Smooth muscle cell (in vitro differentiated cells): Measurements from ENCODE around the gene TP53BP1. TPM values are rescaled to one million over a fixed set of nuclear protein-coding genes. Genes with fewer than 3 reads are reported as not detected.
A peak's percentile ranks its signal among the peaks of the same experiment; 100 is the strongest.

Experiments used
- DNase-seq: peaks from one replicate; lab custom pipeline; 2025; ENCODE audit not compliant: unreplicated experiment; lab: John Stamatoyannopoulos, UW
- H2AFZ ChIP-seq: fragments of 200-600 bp; sonication (generic); 2 replicates; pipeline ENCODE4 v1.6.0; 2016; ENCODE audit warnings: antibody characterized with exemption, low read depth, mild to moderate bottlenecking
- H3F3A ChIP-seq: fragments of 200-600 bp; sonication (generic); 2 replicates; pipeline ENCODE4 v1.6.0; 2017; ENCODE audit warnings: antibody characterized with exemption, low read depth
- H3K27ac ChIP-seq: fragments of 200-600 bp; sonication (generic); 2 replicates; pipeline ENCODE4 v1.5.1; 2016; ENCODE audit warnings: low read depth, mild to moderate bottlenecking
- H3K27me3 ChIP-seq: fragments of 200-600 bp; sonication (generic); 2 replicates; pipeline ENCODE4 v1.6.1; 2016; ENCODE audit warnings: low read depth, mild to moderate bottlenecking
- H3K36me3 ChIP-seq: fragments of 200-600 bp; sonication (generic); 2 replicates; pipeline ENCODE4 v1.5.1; 2016; ENCODE audit warnings: low read depth
- H3K4me1 ChIP-seq: fragments of 200-600 bp; sonication (generic); 2 replicates; pipeline ENCODE4 v1.5.1; 2016; ENCODE audit warnings: low read depth
- H3K4me2 ChIP-seq: fragments of 200-600 bp; sonication (generic); 2 replicates; pipeline ENCODE4 v1.6.0; 2016; ENCODE audit warnings: mild to moderate bottlenecking
- H3K4me3 ChIP-seq: fragments of 200-600 bp; sonication (generic); 2 replicates; pipeline ENCODE4 v1.5.1; 2016; ENCODE audit warnings: mild to moderate bottlenecking
- H3K79me2 ChIP-seq: fragments of 200-600 bp; sonication (generic); 2 replicates; pipeline ENCODE4 v1.6.0; 2016; ENCODE audit warnings: low read depth, mild to moderate bottlenecking
- H3K9ac ChIP-seq: fragments of 200-600 bp; sonication (generic); 2 replicates; pipeline ENCODE4 v1.6.0; 2016; ENCODE audit warnings: low read depth
- H3K9me3 ChIP-seq: fragments of 200-600 bp; sonication (generic); replicated peaks from 2 replicates; pipeline ENCODE4 v1.5.1; 2016; ENCODE audit warnings: low read depth
- H4K20me1 ChIP-seq: fragments of 200-600 bp; sonication (generic); 2 replicates; pipeline ENCODE4 v1.6.0; 2016; ENCODE audit warnings: low read depth
- CTCF ChIP-seq: fragments of 200-600 bp; sonication (generic); IDR thresholded peaks from 2 replicates; pipeline ENCODE4 v1.5.1; 2017; ENCODE audit warnings: borderline replicate concordance, mild to moderate bottlenecking, antibody characterized with exemption; ENCODE audit not compliant: insufficient read depth, poor library complexity, severe bottlenecking
- WGBS: methylation state at CpG from one replicate; pipeline ENCODE4 v1.1.7; 2016; ENCODE audit warnings: low lambda C conversion rate; 5-methylcytosine and 5-hydroxymethylcytosine counted together
- polyA plus RNA-seq: library from polyadenylated mRNA; unstranded; fragments of >200 nt; fragmentation: Nextera tagmentation; extraction: Ambion mirVana; gene quantifications from 2 replicates; pipeline ENCODE4 v1.2.1, GENCODE V29; 2016
- total RNA-seq: library from RNA; depleted of rRNA; stranded (reverse); fragments of >200 nt; gene quantifications from 2 replicates; pipeline ENCODE4 v1.2.3, GENCODE V29; 2014

Gene TP53BP1
- total and polyA plus RNA-seq, 2 experiments from 2014 or later, result 24.1 to 41.5 TPM

DNA sequence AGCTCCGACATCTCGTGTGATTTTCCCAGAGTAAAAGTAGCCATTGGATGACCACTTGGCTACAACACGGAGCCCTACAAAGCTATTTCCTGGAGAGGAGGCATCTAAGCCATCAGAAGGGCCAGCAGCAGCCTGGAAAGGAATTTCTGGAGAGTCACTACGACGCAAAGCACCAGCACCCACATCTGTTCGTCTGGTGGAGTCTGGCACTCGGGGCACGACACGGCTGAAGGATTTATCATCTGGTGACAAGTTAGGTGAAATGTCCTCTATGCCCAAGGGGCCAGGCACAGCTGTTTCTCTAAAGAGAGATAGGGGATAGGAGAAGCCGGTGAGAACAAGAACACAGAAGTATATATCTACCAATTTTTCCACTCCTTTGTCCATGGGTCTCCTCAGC lies 72.5 kb downstream of the TP53BP1 start:
- H3K36me3 ChIP-seq, result peaks cover 19% of the 10 kb centered on the region
- TF ChIP-seq CTCF, result no peak

GRCh38 chr15:43414196-43414595 lies 78.8 kb downstream of the TP53BP1 start:
- H3K27ac ChIP-seq, result no peak overlapping the region
- no peaks in the 10 kb centered on the region for H3K9me3 ChIP-seq
- no peaks in the 10 kb centered on the region for H3F3A ChIP-seq
- H3K9ac ChIP-seq, result no peak overlapping the region
- peaks cover 30% of the 10 kb centered on the region for H3K36me3 ChIP-seq
- H3K4me1 ChIP-seq, result no peaks in the 10 kb centered on the region
- no peaks in the 10 kb centered on the region for H3K27me3 ChIP-seq
- no peak for DNase-seq
- no peaks in the 10 kb centered on the region for H3K79me2 ChIP-seq
- TF ChIP-seq CTCF, result no peak
- peaks cover 17% of the 10 kb centered on the region for H4K20me1 ChIP-seq
- H3K4me3 ChIP-seq, result no peak overlapping the region
- H3K4me2 ChIP-seq, result no peak overlapping the region
- no peak overlapping the region for H2AFZ ChIP-seq

More for the DNA sequence above, 72.5 kb downstream of the TP53BP1 start:
- 94% methylated on average over 10 of the region's 10 CpGs for WGBS
- Histone ChIP-seq H3K4me3 (no peak overlapping the region), H3K27ac (no peak overlapping the region), H2AFZ (no peak overlapping the region), H3K9ac (no peak overlapping the region), H3F3A (no peaks in the 10 kb centered on the region), H3K27me3 (no peaks in the 10 kb centered on the region), H4K20me1 (peaks cover 12% of the 10 kb centered on the region), H3K4me2 (no peak overlapping the region), H3K79me2 (no peaks in the 10 kb centered on the region), H3K9me3 (no peaks in the 10 kb centered on the region), H3K4me1 (no peaks in the 10 kb centered on the region)
- no peak for DNase-seq

- Histone ChIP-seq H3K9ac (no peak overlapping the region), H4K20me1 (peaks cover 14% of the 10 kb centered on the region), H3K9me3 (no peaks in the 10 kb centered on the region), H3F3A (no peaks in the 10 kb centered on the region), H3K79me2 (no peaks in the 10 kb centered on the region), H3K4me3 (no peak overlapping the region), H3K4me2 (no peak overlapping the region), H2AFZ (no peak overlapping the region), H3K36me3 (peaks cover 39% of the 10 kb centered on the region), H3K27ac (no peak overlapping the region), H3K27me3 (no peaks in the 10 kb centered on the region), H3K4me1 (no peaks in the 10 kb centered on the region)
- no peak for TF ChIP-seq CTCF
- no peak for DNase-seq
- WGBS, result 94% methylated on average over 1 of the region's 1 CpG
These were observed 80.9 kb downstream of the TP53BP1 start for GRCh38 chr15:43412096-43412495.

DNA sequence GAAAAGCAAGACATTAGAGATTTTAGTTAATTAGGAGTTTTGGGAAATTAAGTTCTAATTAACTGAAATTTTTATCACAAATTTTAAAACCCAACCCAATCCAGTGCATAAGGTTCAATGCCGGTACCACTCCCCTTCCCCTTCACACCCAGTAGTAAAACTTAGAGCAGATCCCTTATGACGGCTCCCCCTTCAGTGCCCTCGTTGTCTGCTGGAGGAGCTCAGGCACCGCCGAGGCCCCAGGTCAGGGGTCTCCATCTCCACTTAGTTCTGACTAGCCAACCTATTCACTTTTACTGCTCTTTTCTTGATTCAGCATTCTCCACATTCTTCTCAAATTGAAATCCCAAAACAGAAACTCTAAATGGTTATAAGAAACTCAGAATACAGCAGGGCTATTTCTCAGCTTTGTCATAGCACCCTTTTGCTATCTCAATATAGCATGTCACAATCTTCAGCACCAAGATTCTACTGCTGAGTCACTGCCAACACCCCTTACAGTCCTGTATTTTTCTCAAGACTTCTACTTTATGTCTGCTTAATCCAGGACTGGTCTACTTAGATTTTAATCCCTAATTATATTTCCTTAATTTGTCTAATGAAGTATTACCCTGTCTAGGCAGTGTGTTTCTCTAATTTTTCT lies 82.3 kb downstream of the TP53BP1 start:
- Histone ChIP-seq H3K4me3 (no peak overlapping the region), H3K36me3 (peaks cover 34% of the 10 kb centered on the region), H3K9ac (no peak overlapping the region), H3K4me2 (no peak overlapping the region), H3K27me3 (no peaks in the 10 kb centered on the region), H3K9me3 (no peaks in the 10 kb centered on the region), H4K20me1 (peaks cover 14% of the 10 kb centered on the region), H3F3A (no peaks in the 10 kb centered on the region), H3K27ac (peak overlapping the region; percentile 35), H2AFZ (no peak overlapping the region), H3K4me1 (no peaks in the 10 kb centered on the region), H3K79me2 (no peaks in the 10 kb centered on the region)
- no peak for TF ChIP-seq CTCF
- no peak for DNase-seq
- whole genome bisulfite sequencing, result 78% methylated on average over 5 of the region's 5 CpGs
